DOHH2 (cell line): Measurements from ENCODE around the gene APOLD1.

ENCODE experiments used
- EZH2phosphoT487 ChIP-seq: fragments of 200-600 bp; sonication (generic); IDR thresholded peaks from 2 replicates; pipeline ENCODE4 v1.6.1; 2017; ENCODE audit warnings: borderline replicate concordance, mild to moderate bottlenecking, antibody characterized with exemption, low read length, moderate library complexity, mixed read lengths
- TF ChIP-seq, protein P1 (sequence below): fragments of 200-600 bp; sonication (generic); IDR thresholded peaks from one replicate; pipeline ENCODE4 v1.5.1; 2014; ENCODE audit warnings: antibody characterized with exemption, mild to moderate bottlenecking, low read depth, low read length; ENCODE audit not compliant: poor library complexity, severe bottlenecking

DNA sequence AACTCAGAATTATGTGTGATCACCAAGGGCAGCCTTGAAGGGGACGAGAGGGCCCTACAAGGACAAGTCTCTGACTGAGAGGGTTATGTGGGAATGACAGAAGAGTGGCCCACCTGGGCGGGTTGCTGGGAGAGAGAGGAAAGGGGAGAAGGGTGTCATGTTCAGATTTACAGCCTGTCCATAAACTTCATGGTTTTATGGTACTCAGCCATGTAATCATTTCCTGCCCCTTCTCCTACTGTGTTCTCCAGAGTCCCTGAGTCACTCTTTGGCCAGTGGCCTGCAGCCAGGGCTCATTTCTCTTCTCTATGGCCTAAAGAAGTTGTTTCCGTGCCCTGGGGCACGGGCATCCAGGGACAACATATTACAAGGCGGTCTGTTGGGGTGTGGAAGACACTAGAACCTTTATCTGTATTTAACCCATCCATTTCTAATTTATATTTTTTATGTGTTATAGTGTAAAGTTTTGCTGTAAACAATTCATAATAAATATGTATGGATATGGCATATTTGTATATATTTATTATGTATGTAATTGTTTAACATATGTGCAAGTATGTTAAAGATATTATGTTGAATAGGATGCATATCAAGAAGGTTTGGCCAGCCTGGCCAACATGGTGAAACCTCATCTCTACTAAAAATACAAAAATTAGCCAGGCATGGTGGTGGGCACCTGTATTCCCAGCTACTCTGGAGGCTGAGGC, 54.6 kb downstream of the APOLD1 start:
- TF ChIP-seq EZH2phosphoT487 = no peak
- TF ChIP-seq, protein P1, sequence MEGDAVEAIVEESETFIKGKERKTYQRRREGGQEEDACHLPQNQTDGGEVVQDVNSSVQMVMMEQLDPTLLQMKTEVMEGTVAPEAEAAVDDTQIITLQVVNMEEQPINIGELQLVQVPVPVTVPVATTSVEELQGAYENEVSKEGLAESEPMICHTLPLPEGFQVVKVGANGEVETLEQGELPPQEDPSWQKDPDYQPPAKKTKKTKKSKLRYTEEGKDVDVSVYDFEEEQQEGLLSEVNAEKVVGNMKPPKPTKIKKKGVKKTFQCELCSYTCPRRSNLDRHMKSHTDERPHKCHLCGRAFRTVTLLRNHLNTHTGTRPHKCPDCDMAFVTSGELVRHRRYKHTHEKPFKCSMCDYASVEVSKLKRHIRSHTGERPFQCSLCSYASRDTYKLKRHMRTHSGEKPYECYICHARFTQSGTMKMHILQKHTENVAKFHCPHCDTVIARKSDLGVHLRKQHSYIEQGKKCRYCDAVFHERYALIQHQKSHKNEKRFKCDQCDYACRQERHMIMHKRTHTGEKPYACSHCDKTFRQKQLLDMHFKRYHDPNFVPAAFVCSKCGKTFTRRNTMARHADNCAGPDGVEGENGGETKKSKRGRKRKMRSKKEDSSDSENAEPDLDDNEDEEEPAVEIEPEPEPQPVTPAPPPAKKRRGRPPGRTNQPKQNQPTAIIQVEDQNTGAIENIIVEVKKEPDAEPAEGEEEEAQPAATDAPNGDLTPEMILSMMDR = no peak
